GM19099 (cell line): ENCODE results near the gene MORC2.

Experiments
- POLR2A ChIP-seq: IDR thresholded peaks from 3 replicates; pipeline ENCODE4 v1.6.1; 2011; ENCODE audit warnings: low read depth; ENCODE audit not compliant: insufficient read length; ENCODE audit errors: extremely low read depth

Gene MORC2

DNA sequence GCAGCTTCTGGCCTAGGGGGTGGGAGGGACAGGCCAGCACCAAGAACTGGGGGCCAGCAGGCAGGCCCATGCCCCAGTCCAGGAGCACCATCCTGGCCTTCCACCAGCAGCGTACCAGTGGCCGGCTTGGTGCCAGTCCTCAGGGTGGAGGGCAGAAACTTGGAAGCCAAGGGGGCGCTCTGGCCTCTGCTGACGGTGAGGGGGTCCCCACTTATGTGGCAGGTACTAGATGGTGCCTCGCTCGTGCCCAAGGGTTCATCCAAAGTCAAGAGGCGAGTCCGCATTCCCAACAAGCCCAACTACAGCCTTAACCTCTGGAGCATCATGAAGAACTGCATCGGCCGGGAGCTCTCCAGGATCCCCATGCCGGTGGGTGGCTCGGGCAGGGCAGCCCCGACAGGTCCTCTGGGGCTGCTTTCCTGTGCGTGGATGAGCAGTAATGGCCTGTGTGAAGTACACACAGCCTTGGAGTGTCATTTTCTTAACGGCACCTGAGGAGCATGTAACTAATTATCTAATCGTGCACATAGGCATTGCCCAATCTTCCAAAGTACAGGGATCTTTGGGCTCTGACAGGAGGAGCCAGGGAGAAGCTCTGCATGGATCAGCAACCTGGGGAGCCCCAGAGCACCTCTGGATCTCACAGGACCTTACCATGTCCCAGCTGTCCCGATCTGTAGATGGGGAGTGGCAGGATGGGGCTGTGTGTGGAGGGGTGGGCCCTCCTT, 79.1 kb downstream of the MORC2 start:
- TF ChIP-seq POLR2A, result no peak

- no peak for TF ChIP-seq POLR2A
Measured at GRCh38 chr22:30887861-30888260, 80.7 kb downstream of the MORC2 start.

GRCh38 chr22:30887453-30887852, 81.1 kb downstream of the MORC2 start:
- TF ChIP-seq POLR2A, result no peak

GRCh38 chr22:30885591-30885990, 83.0 kb downstream of the MORC2 start:
- TF ChIP-seq POLR2A, result no peak

DNA sequence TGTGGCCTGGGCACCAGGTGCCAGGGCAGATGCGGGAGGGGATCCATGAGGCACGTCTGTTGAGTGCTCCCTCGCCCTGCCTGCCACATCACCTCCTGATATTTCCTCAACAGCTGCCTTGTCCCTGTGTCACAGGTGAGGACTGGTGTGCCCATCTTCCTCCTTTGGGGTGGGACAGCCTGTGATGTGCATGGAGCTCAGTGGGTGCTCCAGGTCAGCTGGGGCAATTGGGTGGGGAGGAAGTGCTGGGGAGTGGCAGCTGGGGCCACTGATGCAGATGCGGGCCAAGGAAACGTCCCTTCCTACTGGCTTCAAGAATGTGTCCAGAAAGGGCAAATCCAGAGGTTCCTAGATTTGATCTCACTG, 83.6 kb downstream of the MORC2 start:
- no peak for TF ChIP-seq POLR2A

DNA sequence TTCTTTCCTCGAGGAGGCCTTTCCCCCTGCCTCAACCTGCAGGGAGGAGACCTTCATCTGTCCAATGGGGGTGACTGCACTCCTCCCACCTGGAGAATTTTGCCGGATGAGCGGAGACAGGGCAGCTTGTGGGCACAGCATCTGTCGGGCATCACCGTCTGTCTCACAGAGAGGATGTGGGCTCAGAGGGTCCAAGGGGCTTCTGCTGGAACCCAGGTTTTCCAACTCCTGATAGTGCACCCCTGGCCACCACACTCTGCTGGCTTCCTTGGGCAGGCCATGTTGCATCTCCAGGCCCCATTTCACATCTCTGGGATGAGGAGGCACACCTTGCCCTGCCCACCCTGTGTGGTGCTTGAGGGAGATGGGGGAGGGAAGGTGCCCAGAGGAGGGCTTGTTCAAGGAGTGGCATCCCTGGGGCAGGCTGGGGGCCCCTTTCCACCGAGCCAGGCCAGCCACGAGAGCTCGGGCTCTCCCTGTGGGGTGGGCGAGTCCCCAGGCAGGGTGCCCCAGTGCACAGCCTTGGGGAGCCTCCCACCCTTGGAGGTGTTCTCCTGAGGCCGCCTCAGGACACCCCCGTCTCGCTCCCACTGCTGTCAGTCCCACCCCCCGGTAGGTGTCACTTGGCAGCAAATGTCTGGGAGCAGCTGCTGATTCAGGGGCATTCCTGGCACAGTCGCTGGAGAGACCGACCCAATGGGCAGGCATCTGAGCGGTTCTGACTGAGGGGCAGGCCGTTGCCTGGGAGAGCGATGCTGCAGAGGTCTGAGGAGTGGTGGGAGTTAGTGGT, 84.2 kb downstream of the MORC2 start:
- TF ChIP-seq POLR2A, result no peak

DNA sequence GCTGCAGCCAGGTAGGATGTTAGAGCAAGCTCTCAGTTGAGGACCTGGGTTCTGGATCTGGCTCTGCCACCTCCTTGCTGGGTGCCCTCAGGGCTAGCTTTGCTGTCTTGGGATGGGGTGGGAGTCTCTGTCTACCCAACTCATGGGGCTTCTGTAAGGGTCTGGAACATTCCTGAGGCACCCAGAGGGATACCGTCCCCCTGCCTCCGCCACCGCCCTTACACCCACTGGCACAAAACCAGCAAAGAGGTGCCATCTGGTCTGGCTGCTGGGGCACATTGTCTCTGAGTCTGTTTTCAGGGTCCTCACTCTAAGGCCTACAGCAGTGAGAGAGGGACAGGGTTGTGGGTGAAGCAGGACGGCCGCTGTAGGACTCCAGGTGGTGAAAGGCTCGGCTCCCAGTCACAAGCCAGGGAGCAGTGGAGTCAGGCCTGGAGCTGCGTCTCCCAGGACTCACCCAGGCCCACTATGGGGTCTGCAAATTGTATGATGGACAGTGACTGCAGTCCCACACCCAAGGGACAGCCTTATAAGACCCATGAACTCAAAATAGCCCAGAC, 84.9 kb downstream of the MORC2 start:
- no peak for TF ChIP-seq POLR2A

DNA sequence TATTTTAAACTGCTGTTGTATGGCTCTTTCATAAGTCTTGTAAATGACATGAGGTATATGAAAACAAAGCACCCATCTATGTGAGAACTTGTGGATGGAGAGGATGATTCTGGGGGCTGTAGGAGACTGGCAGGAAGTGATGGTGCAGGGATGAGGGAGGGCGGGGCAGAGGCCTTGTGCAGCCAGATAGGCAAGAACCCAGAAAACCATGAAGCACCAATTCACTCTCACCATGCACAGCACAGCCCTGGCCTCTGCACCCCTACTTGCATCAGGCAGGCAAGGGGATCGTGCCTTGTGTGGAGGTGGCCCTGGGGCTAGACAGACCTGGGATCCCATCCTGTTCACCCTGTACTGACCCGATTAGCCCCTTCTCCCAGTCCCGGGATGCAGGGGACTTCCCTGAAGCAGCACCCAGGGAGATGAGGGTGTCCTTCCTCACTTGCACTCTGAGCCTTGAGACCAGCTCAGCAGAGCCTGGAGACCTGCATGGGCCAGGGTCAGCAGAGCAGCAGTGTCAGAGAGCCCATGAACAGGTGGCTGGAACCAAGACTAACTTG, 85.5 kb downstream of the MORC2 start:
- TF ChIP-seq POLR2A, result no peak

- no peak for TF ChIP-seq POLR2A
Measured at GRCh38 chr22:30882184-30882717, 86.3 kb downstream of the MORC2 start.

GRCh38 chr22:30881361-30882183, 87.0 kb downstream of the MORC2 start:
- no peak for TF ChIP-seq POLR2A

GRCh38 chr22:30880847-30881246, 87.7 kb downstream of the MORC2 start:
- TF ChIP-seq POLR2A, result no peak

GRCh38 chr22:30880181-30880601, 88.4 kb downstream of the MORC2 start:
- no peak for TF ChIP-seq POLR2A

DNA sequence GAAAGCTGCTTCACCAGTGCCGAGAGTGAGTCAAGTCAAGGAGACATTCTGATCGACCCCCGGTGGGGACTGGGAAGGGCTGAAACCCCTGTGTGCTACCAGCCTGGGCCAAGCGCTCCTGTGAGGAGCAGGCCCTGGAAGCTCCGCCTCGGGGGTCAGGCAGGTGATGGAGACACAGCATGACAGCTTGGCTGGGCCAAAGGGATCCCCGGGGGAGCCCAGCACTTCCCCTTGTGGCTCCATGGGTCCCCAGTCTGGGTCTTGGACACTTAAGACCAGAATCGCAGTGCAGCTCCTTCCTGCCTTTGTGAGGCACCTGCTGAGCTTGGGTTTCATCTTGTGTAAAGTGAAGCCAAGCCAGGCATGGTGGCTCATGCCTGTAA, 89.2 kb downstream of the MORC2 start:
- TF ChIP-seq POLR2A, result no peak

- TF ChIP-seq POLR2A, result no peak
Measured at GRCh38 chr22:30878516-30879414, 89.8 kb downstream of the MORC2 start.
